Urinary bladder (tissue), 4 donors: ENCODE measurements around the gene C19orf47. TPM values are rescaled to one million over a fixed set of nuclear protein-coding genes. Genes with fewer than 3 reads are reported as not detected.

Source experiments
- DNase-seq: peaks from one replicate; pipeline ENCODE4 v3.0.0-alpha.2; 2015; ENCODE audit errors: extremely low spot score
- H3K27ac ChIP-seq: one replicate; pipeline ENCODE4 v1.5.1; 2013; ENCODE audit warnings: low read depth, mild to moderate bottlenecking, moderate library complexity
- H3K36me3 ChIP-seq: one replicate; pipeline ENCODE4 v1.6.1; 2013; ENCODE audit warnings: mild to moderate bottlenecking, moderate library complexity; ENCODE audit not compliant: insufficient read depth
- H3K4me1 ChIP-seq: one replicate; pipeline ENCODE4 v1.6.1; 2013; ENCODE audit warnings: mild to moderate bottlenecking, moderate library complexity; ENCODE audit not compliant: insufficient read depth
- H3K4me3 ChIP-seq: one replicate; pipeline ENCODE4 v1.5.1; 2013; ENCODE audit warnings: low read depth, low read length
- WGBS: extraction: QIAGEN DNeasy Blood & Tissue Kit; methylation state at CpG from one replicate; pipeline ENCODE4 v1.1.7; 2013; 5-methylcytosine and 5-hydroxymethylcytosine counted together
- polyA plus RNA-seq: library from polyadenylated mRNA; stranded (reverse); fragments of 200-250 nt; gene quantifications from one replicate; pipeline ENCODE4 v1.2.3, GENCODE V29; 2013
- total RNA-seq: library from RNA; depleted of rRNA; stranded (reverse); fragments of >200 nt; gene quantifications from one replicate; pipeline ENCODE4 v1.2.3, GENCODE V29; 2014
- donor health status: healthy with polysubstance abuse.
- donor health status: healthy.

C19orf47 gene, protein sequence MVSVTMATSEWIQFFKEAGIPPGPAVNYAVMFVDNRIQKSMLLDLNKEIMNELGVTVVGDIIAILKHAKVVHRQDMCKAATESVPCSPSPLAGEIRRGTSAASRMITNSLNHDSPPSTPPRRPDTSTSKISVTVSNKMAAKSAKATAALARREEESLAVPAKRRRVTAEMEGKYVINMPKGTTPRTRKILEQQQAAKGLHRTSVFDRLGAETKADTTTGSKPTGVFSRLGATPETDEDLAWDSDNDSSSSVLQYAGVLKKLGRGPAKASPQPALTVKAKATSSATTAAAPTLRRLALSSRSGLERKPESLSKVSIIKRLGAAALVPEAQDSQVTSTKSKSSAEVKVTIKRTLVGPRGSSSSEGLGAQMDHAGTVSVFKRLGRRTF
- total RNA-seq (4.9 TPM), polyA plus RNA-seq (16.3 TPM)

DNA sequence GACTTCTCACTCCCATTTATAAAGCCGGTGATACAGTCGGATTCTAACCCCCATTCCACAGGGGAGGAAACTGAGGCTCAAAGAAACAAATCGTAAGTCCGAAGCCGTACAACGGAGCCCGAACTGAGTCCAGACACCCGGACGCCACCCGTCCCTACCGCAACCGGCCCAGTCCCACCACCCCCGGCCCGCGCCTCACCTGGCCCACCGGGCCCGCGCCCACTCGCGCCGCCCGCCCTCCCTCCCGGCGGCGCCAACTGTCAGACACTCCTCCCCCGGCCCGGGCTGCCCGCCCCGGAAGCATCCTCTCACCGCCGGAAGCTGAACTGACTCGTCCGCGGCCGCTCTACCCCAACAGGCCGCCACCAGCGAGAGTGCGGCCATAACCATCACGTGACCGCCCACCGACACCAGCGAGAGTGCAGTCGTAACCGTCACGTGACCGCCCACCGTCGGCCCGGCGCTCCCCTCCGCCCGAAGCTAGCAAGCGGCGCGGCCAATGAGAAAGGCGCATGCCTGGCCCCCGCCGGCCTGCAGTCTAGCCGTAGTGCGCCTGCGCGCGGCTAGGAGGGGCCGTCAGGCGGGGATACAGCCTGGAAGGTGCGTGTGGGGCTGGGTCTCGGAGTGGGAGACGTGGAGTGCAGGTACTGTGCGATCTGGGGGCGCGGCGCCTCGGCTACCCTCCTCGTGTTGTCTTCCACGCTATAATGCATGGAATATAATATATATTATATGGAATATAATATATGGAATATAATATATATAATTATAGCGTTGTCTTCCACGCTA, at the start of gene C19orf47, which contains the start of gene PLD3:
C19orf47 (minus strand) TSS at position 273 of the 789 bp plus-strand sequence. CDS start 6,540 bp downstream, outside the sequence.
PLD3 (plus strand) TSS at position 571 of the 789 bp plus-strand sequence. CDS start 17,789 bp downstream, outside the sequence.
- peak; percentile 94 for DNase-seq
- no peaks in the 10 kb centered on the region for H3K36me3 ChIP-seq
- WGBS, result under 1% methylated on average over 77 of the region's 77 CpGs
- no peaks in the 10 kb centered on the region for H3K4me1 ChIP-seq
- H3K27ac ChIP-seq, result no peak within 1 kb of the TSS
- H3K4me3 ChIP-seq, result peak within 1 kb of the TSS; percentile 68

DNA sequence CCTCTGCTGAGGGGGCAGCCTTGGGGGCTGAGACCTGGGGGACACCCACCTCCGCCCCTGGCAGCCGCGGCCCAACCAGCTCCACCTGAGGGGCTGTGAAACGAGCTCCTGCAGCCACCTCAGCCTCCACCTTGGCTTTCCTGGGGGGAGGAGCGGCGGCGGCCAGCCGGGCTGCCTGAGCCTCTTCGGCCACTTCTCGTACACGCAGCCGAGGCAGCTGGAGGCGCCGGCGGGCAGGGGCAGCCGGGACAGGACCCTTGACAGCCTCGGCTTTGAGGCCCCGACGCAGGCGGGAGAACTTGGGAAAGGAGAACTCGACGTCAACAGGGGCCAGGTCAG, 49.3 kb upstream of the C19orf47 start:
- no peak overlapping the region for H3K27ac ChIP-seq
- no peak overlapping the region for H3K4me3 ChIP-seq
- no peak for DNase-seq
- no peaks in the 10 kb centered on the region for H3K36me3 ChIP-seq
- 93% methylated on average over 22 of the region's 22 CpGs for WGBS
- H3K4me1 ChIP-seq, result no peaks in the 10 kb centered on the region

DNA sequence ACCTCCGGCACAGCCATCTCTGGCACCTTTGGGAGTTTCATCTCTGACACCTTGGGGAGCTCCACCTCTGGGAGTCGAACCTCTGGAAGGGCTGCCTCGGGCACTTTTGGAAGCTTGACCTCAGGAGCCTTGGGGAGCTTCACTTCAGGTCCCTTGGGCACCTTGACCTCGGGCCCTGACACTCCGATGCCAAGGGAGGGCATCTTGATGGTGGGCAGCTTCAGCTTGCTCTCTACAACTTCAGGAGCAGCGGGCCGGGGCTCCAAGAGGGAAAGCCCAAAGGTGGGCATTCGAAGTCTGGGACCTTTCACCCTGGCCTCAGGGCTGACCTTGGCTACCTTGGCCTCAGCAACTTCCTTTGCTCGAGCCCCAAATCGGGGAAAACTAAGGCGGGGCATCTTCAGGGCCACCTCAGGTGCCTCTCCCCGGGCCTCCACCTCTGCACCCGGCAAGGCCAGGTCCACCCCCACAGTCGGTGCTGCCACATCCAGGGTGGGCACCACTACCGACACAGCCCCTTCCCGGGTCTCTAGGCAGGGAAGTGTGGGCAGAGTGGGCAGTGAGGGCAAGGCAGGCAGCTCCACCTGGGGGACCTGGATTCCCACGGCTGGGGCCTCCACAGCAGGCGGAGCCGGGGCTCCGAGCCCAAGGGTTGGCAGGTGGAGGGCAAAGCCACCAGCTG, 48.8 kb upstream of the C19orf47 start:
- no peaks in the 10 kb centered on the region for H3K4me1 ChIP-seq
- WGBS, result 89% methylated on average over 20 of the region's 20 CpGs
- H3K36me3 ChIP-seq, result no peaks in the 10 kb centered on the region
- no peak overlapping the region for H3K4me3 ChIP-seq
- no peak overlapping the region for H3K27ac ChIP-seq
- no peak for DNase-seq

DNA sequence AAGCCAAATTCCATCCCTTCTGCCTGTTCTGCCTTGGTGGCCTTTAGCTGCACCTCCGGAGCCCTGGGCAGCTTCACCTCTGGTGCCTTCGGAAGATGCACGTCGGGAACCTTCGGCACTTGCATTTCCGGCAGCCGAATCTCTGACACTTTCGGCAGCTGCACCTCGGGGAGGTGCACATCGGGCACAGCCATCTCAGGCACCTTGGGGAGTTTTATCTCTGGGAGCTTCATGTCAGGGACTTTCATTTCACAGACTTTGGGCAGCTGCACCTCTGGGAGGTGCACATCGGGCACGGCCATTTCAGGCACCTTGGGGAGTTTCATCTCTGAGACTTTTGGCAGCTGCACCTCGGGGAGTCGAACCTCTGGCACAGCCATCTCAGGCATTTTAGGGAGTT, 47.8 kb upstream of the C19orf47 start:
- Histone ChIP-seq H3K27ac (no peak overlapping the region), H3K36me3 (no peaks in the 10 kb centered on the region), H3K4me3 (no peak overlapping the region), H3K4me1 (no peaks in the 10 kb centered on the region)
- WGBS, result 91% methylated on average over 14 of the region's 14 CpGs
- DNase-seq, result no peak

DNA sequence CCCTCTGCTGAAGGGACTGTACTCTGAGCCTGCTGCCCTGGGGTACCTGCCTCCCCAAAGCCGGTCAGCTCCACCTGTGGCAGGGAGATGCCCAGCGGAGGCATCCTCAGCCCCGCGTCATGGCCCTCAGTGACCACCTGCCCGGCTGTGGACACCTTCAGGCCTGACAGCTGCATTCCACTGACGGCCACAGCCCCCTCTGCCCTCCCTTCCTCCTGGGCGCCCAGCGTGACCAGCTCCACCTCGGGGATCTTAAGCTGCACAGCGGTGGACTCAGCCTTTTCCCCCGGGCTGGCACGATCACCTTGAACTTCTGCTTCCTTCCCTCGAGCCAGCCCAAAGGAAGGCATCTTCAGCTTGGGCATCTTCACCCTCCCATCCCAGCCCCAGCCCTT, 46.6 kb upstream of the C19orf47 start:
- Histone ChIP-seq H3K36me3 (no peaks in the 10 kb centered on the region), H3K4me3 (no peak overlapping the region), H3K27ac (no peak overlapping the region), H3K4me1 (no peaks in the 10 kb centered on the region)
- DNase-seq, result no peak
- WGBS, result 76% methylated on average over 13 of the region's 13 CpGs

DNA sequence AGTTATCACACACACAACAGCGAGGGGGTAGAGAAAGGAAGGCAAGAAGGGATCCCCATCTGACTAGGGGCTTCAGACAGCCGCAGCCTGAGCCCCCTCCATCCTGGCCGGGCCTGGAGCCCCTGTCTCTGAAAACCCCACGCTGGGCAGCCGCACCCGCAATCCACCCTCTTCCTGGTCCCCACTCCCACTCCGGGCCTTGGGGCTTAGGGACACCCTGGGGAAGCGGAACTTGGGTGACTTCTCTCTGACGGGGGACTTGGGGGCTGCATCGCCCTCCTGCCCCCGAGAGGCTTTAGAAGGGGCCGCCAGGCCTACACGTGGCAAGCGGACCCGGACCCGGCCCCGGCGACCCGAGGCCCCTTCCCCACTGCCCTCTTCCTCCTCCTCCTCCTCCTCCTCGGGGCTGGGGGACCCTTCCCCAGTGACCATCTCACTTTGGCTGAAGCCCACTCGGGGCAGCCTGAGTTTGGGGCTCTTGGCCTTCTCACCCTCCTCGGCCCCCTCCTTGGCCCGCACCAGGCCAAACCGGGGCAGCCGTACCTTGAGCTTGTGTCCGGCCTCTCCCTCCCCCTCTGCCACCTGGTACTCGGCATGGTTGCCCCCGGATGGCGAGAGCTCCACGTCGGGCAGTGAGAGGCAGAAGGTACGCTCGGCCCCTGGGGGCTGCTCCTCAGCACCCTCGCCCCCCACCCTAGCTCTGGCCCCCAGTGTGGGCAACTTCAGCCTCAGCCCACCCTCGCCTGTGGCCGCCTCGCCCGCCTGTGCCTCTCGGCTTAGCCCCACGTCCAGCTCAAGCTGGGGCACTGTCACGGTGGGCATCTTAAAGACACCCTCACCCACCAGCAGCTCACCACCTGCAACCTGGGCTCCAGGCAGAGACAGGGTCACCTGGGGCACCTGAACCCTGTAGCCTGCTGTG, 46.0 kb upstream of the C19orf47 start:
- no peaks in the 10 kb centered on the region for H3K36me3 ChIP-seq
- H3K4me3 ChIP-seq, result no peak overlapping the region
- no peaks in the 10 kb centered on the region for H3K4me1 ChIP-seq
- H3K27ac ChIP-seq, result no peak overlapping the region
- 89% methylated on average over 41 of the region's 41 CpGs for WGBS
- DNase-seq, result no peak

DNA sequence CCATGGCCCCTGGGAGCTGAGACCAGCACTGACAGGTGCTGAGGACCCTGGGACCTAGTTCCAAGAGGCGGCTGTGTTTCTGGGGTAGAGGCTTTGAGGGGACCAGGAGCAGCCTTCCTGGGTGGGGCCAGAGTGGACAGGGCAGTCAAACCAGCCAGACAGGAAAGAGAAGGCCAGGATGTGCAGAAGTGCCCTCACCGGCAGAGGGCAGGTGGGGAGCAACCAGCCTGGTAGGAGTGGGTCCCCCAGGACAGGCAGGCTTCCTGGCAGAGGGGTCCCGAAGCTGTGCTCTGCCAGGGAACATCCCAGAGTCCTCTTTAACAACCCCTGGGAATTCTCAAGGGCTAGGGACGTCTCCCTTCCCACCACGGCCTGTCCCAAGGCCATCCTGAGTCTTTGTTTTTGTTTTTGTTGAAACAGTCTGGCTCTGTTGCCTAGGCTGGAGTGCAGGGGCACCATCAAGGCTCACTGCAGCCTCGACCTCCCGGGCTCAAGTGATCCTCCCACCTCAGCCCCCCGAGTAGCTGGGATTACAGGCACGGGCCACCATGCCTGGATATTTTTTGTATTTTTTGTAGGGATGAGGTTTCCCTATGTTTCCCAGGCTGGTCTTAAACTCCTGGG, 44.8 kb upstream of the C19orf47 start:
- 44% methylated on average over 9 of the region's 9 CpGs for WGBS
- peak; percentile 56 for DNase-seq
- Histone ChIP-seq H3K36me3 (no peaks in the 10 kb centered on the region), H3K4me3 (no peak overlapping the region), H3K4me1 (no peaks in the 10 kb centered on the region), H3K27ac (no peak overlapping the region)

DNA sequence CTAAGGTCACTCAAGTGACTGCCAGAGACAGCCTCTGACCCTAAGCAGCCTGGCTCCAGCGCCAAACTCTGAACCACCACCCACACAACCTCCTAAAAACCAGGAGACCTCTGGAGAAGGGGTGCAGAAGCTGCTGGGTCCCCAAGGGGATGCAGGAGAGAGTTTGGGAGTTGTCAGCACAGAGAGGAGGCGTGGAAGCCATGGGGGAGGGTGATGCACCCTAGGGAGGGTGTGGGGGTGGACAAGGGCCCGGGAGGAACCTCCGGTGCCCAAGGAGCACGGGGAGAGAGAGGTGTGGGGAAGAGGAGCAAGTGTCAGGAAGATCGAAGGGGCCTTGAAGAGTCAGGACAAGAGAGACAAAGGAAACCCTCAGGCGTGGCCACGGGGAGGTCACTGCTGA, 43.9 kb upstream of the C19orf47 start:
- H3K27ac ChIP-seq, result peak overlapping the region; percentile 48
- H3K36me3 ChIP-seq, result no peaks in the 10 kb centered on the region
- H3K4me3 ChIP-seq, result no peak overlapping the region
- H3K4me1 ChIP-seq, result no peaks in the 10 kb centered on the region
- 74% methylated on average over 8 of the region's 8 CpGs for WGBS
- no peak for DNase-seq

DNA sequence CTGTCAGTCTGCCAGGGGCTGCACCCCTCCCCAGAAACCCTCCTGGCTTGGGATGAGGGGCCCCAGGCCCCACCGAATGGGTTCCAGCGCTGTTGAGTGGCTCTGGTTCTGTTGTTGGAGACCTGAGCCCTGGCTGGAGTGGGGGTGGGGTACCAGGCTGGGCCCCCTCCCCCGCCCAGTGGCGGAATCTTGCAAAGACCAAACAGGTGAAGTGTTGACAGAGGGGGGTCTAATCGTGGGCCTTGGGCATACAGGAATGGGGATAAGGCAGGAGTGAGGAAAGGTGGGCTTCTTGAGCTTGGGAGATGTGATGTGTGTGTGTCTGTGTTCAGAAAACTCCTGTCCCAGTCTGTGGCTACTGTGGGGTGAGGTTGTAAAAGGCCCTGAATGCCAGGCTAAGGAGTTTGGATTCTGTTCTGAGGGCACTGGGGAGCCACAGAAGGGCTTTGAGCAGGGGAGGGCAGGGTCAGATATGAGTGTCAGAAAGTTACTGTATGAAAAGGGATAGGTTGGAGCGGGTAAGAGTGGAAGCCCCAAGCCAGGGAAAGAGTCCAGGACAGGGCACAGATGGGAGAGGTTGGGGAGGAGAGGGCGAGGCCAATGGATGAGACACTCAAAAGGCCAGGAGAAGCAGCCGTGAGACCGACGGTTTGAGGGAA, 42.0 kb upstream of the C19orf47 start, which contains the start of gene HIPK4:
HIPK4 (minus strand) TSS at position 98 of the 659 bp plus-strand sequence. CDS start 279 bp downstream, outside the sequence.
- no peak for DNase-seq
- H3K4me1 ChIP-seq, result no peaks in the 10 kb centered on the region
- WGBS, result 84% methylated on average over 10 of the region's 10 CpGs
- H3K27ac ChIP-seq, result no peak within 1 kb of the TSS
- H3K4me3 ChIP-seq, result no peak within 1 kb of the TSS
- no peaks in the 10 kb centered on the region for H3K36me3 ChIP-seq

DNA sequence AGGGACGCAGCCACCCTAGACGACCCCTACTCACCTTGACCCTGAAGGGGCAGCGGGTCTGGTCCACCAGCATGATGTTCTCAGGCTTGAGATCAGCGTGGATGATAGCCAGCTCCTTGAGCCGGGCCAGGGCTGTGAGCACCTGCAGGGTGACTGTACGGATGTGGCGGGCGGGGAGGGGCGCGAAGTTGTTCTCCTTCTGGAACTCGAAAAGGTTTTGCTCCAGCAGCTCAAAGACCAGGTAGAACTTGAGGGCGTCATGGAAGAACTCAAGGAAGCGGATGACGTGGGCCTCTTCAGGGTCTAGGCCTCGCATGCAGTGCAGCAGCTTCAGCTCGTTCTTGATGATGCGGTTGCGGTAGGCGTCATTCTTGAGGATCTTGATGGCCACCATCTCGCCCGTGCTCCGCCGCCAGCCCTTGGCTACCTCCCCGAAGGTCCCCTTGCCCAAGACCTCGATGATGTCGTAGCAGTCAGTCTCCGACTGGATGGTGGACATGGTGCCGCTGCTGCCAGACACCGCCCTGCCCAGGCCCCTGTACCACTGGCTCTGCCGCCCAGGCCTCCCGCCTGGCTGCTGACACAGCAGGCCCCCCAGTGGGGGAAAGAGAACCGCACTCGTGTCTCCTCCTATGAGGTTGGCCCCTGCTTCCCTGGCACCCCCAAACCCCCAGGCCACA, 41.3 kb upstream of the C19orf47 start:
- WGBS, result 96% methylated on average over 33 of the region's 33 CpGs
- no peak for DNase-seq

DNA sequence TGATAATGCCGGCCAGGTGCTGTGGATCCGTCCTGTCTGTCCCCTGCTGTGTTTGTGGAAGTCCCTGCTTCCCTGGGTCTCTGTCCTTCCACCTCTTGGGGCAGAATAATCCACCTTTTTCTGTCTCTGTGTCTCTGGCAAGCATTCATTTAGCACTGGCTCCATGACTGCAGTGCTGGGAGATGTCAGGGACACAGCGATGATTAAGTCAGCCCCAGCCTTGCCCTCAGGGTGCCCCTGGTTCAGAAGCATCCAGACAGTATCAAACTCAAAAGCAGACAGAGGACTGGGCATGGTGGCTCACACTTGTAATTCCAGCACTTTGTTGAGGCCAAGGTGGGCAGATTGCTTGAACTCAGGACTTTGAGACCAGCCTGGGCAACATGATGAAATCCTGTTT, 40.3 kb upstream of the C19orf47 start:
- no peak for DNase-seq
- 76% methylated on average over 3 of the region's 3 CpGs for WGBS
- no peak overlapping the region for H3K27ac ChIP-seq
- H3K4me3 ChIP-seq, result no peak overlapping the region
- no peaks in the 10 kb centered on the region for H3K36me3 ChIP-seq
- no peaks in the 10 kb centered on the region for H3K4me1 ChIP-seq

More for the DNA sequence above, 41.3 kb upstream of the C19orf47 start:
- no peak overlapping the region for H3K4me3 ChIP-seq
- no peaks in the 10 kb centered on the region for H3K36me3 ChIP-seq
- no peak overlapping the region for H3K27ac ChIP-seq
- no peaks in the 10 kb centered on the region for H3K4me1 ChIP-seq

DNA sequence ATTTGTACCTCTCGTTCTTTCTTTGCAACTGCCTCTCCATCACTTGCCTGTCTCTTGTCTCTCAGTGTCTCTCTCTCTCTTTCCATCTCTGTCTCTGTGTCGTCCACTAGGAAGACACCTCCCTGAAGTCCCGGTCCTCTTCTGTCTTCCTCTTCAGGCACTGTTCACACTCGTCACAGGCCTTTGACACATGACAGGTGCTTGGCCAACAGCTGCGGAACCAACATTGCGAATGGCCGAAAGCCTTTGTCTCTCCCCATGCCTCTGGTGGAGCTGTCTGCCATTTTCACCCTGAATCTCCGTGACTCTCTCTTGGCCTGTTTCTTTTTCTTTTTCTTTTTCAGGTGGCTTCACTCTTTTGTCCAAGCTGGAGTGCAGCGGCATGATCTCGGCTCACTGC, 39.0 kb upstream of the C19orf47 start:
- Histone ChIP-seq H3K27ac (no peak overlapping the region), H3K4me1 (no peaks in the 10 kb centered on the region), H3K36me3 (no peaks in the 10 kb centered on the region), H3K4me3 (no peak overlapping the region)
- DNase-seq, result no peak
- WGBS, result 91% methylated on average over 10 of the region's 10 CpGs
